H1 (cell line): ENCODE data around the gene RNASE13. TPM values are rescaled to one million over a fixed set of nuclear protein-coding genes. Genes with fewer than 3 reads are reported as not detected.

Source experiments
- CTCF ChIA-PET: fragments of 300-600 bp; sonication (Branson Sonifier 250); formaldehyde crosslinking; loops from one replicate; lab custom pipeline; 2021; ENCODE audit not compliant: partially characterized antibody; lab: Charles Lee
- POLR2A ChIA-PET: fragments of 300-600 bp; sonication (Branson Sonifier 250); formaldehyde crosslinking; loops from one replicate; lab custom pipeline; 2021; ENCODE audit warnings: inconsistent platforms; ENCODE audit not compliant: partially characterized antibody; lab: Charles Lee
- DNase-seq, 2 experiments: peaks; one replicate each; pipeline versions ENCODE4 v3.0.0 to v3.0.0-alpha.2; 2010 to 2022; ENCODE audit warnings: low spot score in 2 of 2, low read depth in 1 of 2, mixed read lengths in 1 of 2
- FAIRE-seq: peaks from 2 replicates; lab custom pipeline; 2011; peaks lifted over from hg19 to GRCh38; lab: Jason Lieb, UNC
- H2AFZ ChIP-seq: 2 replicates; pipeline ENCODE4 v1.8.1; 2012; ENCODE audit warnings: low read length, inconsistent platforms
- H2AK5ac ChIP-seq: 2 replicates; pipeline ENCODE4 v1.6.1; 2013; ENCODE audit warnings: low read depth, low read length
- H2BK120ac ChIP-seq: replicated peaks from 2 replicates; pipeline ENCODE3; 2013; ENCODE audit warnings: low read depth, low read length, inconsistent platforms
- H2BK12ac ChIP-seq: 2 replicates; pipeline ENCODE4 v1.6.1; 2013; ENCODE audit warnings: low read depth, low read length
- H2BK15ac ChIP-seq: 2 replicates; pipeline ENCODE4 v1.6.1; 2013; ENCODE audit warnings: low read length
- H2BK20ac ChIP-seq: 2 replicates; pipeline ENCODE4 v1.6.1; 2013; ENCODE audit warnings: low read length
- H2BK5ac ChIP-seq: 2 replicates; pipeline ENCODE4 v1.6.1; 2013; ENCODE audit warnings: low read depth, low read length
- H3K14ac ChIP-seq: 2 replicates; pipeline ENCODE4 v1.6.1; 2013; ENCODE audit warnings: inconsistent platforms; ENCODE audit not compliant: insufficient read length
- H3K18ac ChIP-seq: 2 replicates; pipeline ENCODE4 v1.6.1; 2013; ENCODE audit warnings: low read length; ENCODE audit errors: extremely low read depth
- H3K23ac ChIP-seq: 2 replicates; pipeline ENCODE4 v1.6.1; 2013; ENCODE audit warnings: inconsistent platforms; ENCODE audit not compliant: insufficient read length
- H3K23me2 ChIP-seq: 2 replicates; pipeline ENCODE4 v1.6.1; 2013; ENCODE audit warnings: low read depth, low read length
- H3K27ac ChIP-seq: 2 replicates; pipeline ENCODE4 v1.6.1; 2011; ENCODE audit warnings: low read depth, low read length, inconsistent platforms
- H3K27me3 ChIP-seq, 4 experiments: replicated peaks in 1 of 4; 1 replicate in 1 of 4; 2 replicates in 3 of 4; pipeline versions ENCODE4 v1.6.1 to v1.8.1; 2011 to 2013; ENCODE audit warnings: low read length in 3 of 4, mild to moderate bottlenecking in 3 of 4, inconsistent platforms in 2 of 4, mixed read lengths in 2 of 4, moderate library complexity in 1 of 4; ENCODE audit not compliant: control insufficient read depth in 3 of 4, insufficient read depth in 3 of 4; ENCODE audit errors: extremely low read depth in 1 of 4
- H3K36me3 ChIP-seq, 4 experiments: 2 replicates each; pipeline versions ENCODE4 v1.6.1 to v1.8.1; 2011 to 2013; ENCODE audit warnings: mild to moderate bottlenecking in 4 of 4, low read length in 3 of 4, moderate library complexity in 2 of 4, control low read depth in 1 of 4, inconsistent platforms in 1 of 4; ENCODE audit not compliant: insufficient read depth in 4 of 4, control insufficient read depth in 2 of 4
- H3K4ac ChIP-seq: replicated peaks from 2 replicates; pipeline ENCODE3; 2013; ENCODE audit warnings: low read length, low read depth, mixed read lengths, inconsistent platforms; ENCODE audit not compliant: insufficient read length
- H3K4me1 ChIP-seq, 4 experiments: replicated peaks in 1 of 4; 1 replicate in 1 of 4; 2 replicates in 3 of 4; pipeline versions ENCODE4 v1.6.1 to v1.8.1; 2011 to 2013; ENCODE audit warnings: low read length in 3 of 4, inconsistent platforms in 2 of 4, mixed read lengths in 1 of 4; ENCODE audit not compliant: insufficient read depth in 4 of 4, control insufficient read depth in 3 of 4
- H3K4me2 ChIP-seq, 2 experiments: 2 replicates each; pipeline versions ENCODE4 v1.6.1 to v1.8.1; 2011 to 2013; ENCODE audit warnings: low read depth in 2 of 2, low read length in 2 of 2, control low read depth in 1 of 2, inconsistent platforms in 1 of 2, mild to moderate bottlenecking in 1 of 2; ENCODE audit not compliant: insufficient read depth in 1 of 2
- H3K4me3 ChIP-seq, 4 experiments: fragments of 200-600, 300-600 bp in 1 of 4; sonication (generic), shearing (Covaris generic), sonication (Bioruptor Twin) in 1 of 4; 2 replicates each; pipeline versions ENCODE4 v1.5.1 to v1.8.1; 2011 to 2016; ENCODE audit warnings: low read length in 4 of 4, low read depth in 3 of 4, control low read depth in 2 of 4, inconsistent platforms in 2 of 4, mild to moderate bottlenecking in 2 of 4, mixed read lengths in 1 of 4, moderate library complexity in 1 of 4; ENCODE audit not compliant: insufficient read depth in 2 of 4; ENCODE audit errors: extremely low read depth in 1 of 4
- H3K56ac ChIP-seq: replicated peaks from 2 replicates; pipeline ENCODE3; 2013; ENCODE audit warnings: low read depth, mild to moderate bottlenecking, mixed read lengths, low read length, inconsistent platforms; ENCODE audit not compliant: insufficient read length
- H3K79me1 ChIP-seq: 2 replicates; pipeline ENCODE4 v1.6.1; 2013; ENCODE audit warnings: low read depth, low read length, control low read depth
- H3K79me2 ChIP-seq, 2 experiments: 2 replicates each; pipeline versions ENCODE4 v1.6.1 to v1.8.1; 2012 to 2013; ENCODE audit warnings: low read length in 2 of 2, mild to moderate bottlenecking in 2 of 2, inconsistent platforms in 1 of 2; ENCODE audit not compliant: insufficient read depth in 2 of 2, control insufficient read depth in 1 of 2
- H3K9ac ChIP-seq, 4 experiments: replicated peaks in 1 of 4; 1 replicate in 1 of 4; 2 replicates in 3 of 4; pipeline versions ENCODE4 v1.6.1 to v1.8.1; 2011 to 2013; ENCODE audit warnings: low read depth in 3 of 4, low read length in 3 of 4, control low read depth in 2 of 4, mild to moderate bottlenecking in 2 of 4, moderate library complexity in 2 of 4, inconsistent platforms in 1 of 4; ENCODE audit errors: extremely low read depth in 1 of 4
- H3K9me3 ChIP-seq, 2 experiments: 2 replicates each; pipeline versions ENCODE4 v1.6.1 to v1.8.1; 2012 to 2013; ENCODE audit warnings: mild to moderate bottlenecking in 2 of 2, moderate library complexity in 2 of 2, control low read depth in 1 of 2, inconsistent platforms in 1 of 2, low read depth in 1 of 2, low read length in 1 of 2, mixed read lengths in 1 of 2; ENCODE audit not compliant: insufficient read depth in 2 of 2
- H4K20me1 ChIP-seq, 2 experiments: replicated peaks in 1 of 2; 2 replicates each; pipeline versions ENCODE3 to v1.8.1; 2011 to 2013; ENCODE audit warnings: inconsistent platforms in 2 of 2, low read length in 2 of 2, mild to moderate bottlenecking in 1 of 2; ENCODE audit not compliant: insufficient read depth in 2 of 2, control insufficient read depth in 1 of 2
- H4K5ac ChIP-seq: 2 replicates; pipeline ENCODE4 v1.6.1; 2013; ENCODE audit warnings: low read length, low read depth, mixed read lengths, inconsistent platforms; ENCODE audit not compliant: insufficient read length
- H4K8ac ChIP-seq: 2 replicates; pipeline ENCODE4 v1.8.0; 2013; ENCODE audit warnings: mild to moderate bottlenecking, moderate library complexity, low read length, inconsistent platforms; ENCODE audit not compliant: insufficient read depth; ENCODE audit errors: extremely low read depth
- H4K91ac ChIP-seq: replicated peaks from 2 replicates; pipeline ENCODE3; 2013; ENCODE audit warnings: low read length, mixed read lengths, inconsistent platforms; ENCODE audit not compliant: insufficient read length
- ATF3 ChIP-seq: IDR thresholded peaks from 2 replicates; pipeline ENCODE4 v1.6.1; 2011; ENCODE audit warnings: low read depth, mild to moderate bottlenecking, low read length; ENCODE audit not compliant: insufficient read depth
- CBX8 ChIP-seq: fragments of 300-800, 300-1000 bp; sonication (generic); IDR thresholded peaks from 2 replicates; pipeline ENCODE4 v1.7.1; 2016; ENCODE audit warnings: low read depth, low read length, borderline replicate concordance
- JUN ChIP-seq: IDR thresholded peaks from 2 replicates; pipeline ENCODE4 v1.6.1; 2011; ENCODE audit warnings: low read depth, mild to moderate bottlenecking, improper control_type of control experiment, low read length
- MAFK ChIP-seq: IDR thresholded peaks from 2 replicates; pipeline ENCODE4 v1.6.1; 2012; ENCODE audit warnings: low read depth, mild to moderate bottlenecking, improper control_type of control experiment, low read length
- POLR2A ChIP-seq, 2 experiments: IDR thresholded peaks; 1 replicate in 1 of 2; 2 replicates in 1 of 2; pipeline ENCODE4 v1.6.1; 2011; ENCODE audit warnings: low read depth in 2 of 2, low read length in 2 of 2, mild to moderate bottlenecking in 2 of 2; ENCODE audit errors: control extremely low read depth in 1 of 2
- RNF2 ChIP-seq: fragments of 200-900, 300-1000 bp; sonication (generic); IDR thresholded peaks from 2 replicates; pipeline ENCODE4 v1.7.1; 2016; ENCODE audit warnings: borderline replicate concordance, low read depth, mild to moderate bottlenecking, antibody characterized with exemption, low read length; ENCODE audit not compliant: poor library complexity, severe bottlenecking; ENCODE audit errors: missing control alignments
- SP2 ChIP-seq: IDR thresholded peaks from 2 replicates; pipeline ENCODE4 v1.6.1; 2012; ENCODE audit warnings: mild to moderate bottlenecking, low read length, inconsistent platforms
- TAF7 ChIP-seq: optimal IDR thresholded peaks from 2 replicates; pipeline ENCODE3; 2011; ENCODE audit warnings: low read depth, mild to moderate bottlenecking, inconsistent platforms, low read length, moderate library complexity, borderline replicate concordance
- YY1 ChIP-seq: IDR thresholded peaks from 2 replicates; pipeline ENCODE4 v1.6.1; 2011; ENCODE audit warnings: low read depth, mild to moderate bottlenecking, low read length
- ZNF274 ChIP-seq: IDR thresholded peaks from 2 replicates; pipeline ENCODE4 v1.7.0; 2012; ENCODE audit warnings: low read length, borderline replicate concordance; ENCODE audit errors: extremely low read depth
- WGBS, 2 experiments: shearing (Covaris generic) in 1 of 2; methylation state at CpG; one replicate each; pipeline versions ENCODE4 v1.1.6 to v1.1.7; 2013 to 2015; ENCODE audit warnings: low lambda C conversion rate in 2 of 2, mixed read lengths in 2 of 2, inconsistent platforms in 1 of 2, low coverage in 1 of 2, missing lambda C conversion rate in 1 of 2; ENCODE audit not compliant: insufficient replicate concordance in 2 of 2, insufficient coverage in 1 of 2, insufficient read length in 1 of 2; ENCODE audit errors: extremely low coverage in 1 of 2, missing lambda C conversion rate in 1 of 2; 5-methylcytosine and 5-hydroxymethylcytosine counted together
- polyA plus RNA-seq, 7 experiments: library from polyadenylated mRNA; depleted of rRNA in 3 of 7; stranded (reverse) in 5 of 7; unstranded in 2 of 7; fragments of >200 nt in 5 of 7; fragments of 200-250 nt in 2 of 7; gene quantifications; 1 replicate in 5 of 7; 2 replicates in 1 of 7; 4 replicates in 1 of 7; pipeline versions ENCODE4 v1.2.1 to v1.2.3, GENCODE V29; 2011 to 2013; ENCODE audit warnings: missing spikeins in 2 of 7, mixed read lengths in 2 of 7
- total RNA-seq: library from RNA; stranded (reverse); fragmentation: NEBNext Ultra II Directional; extraction: Animal tissue kit (Norgen Biotek cat#: 25700); gene quantifications from 2 replicates; pipeline ENCODE4 v1.2.1, GENCODE V29; 2021
- TF ChIP-seq, protein P1 (sequence below), 3 experiments: IDR thresholded peaks; 1 replicate in 2 of 3; 2 replicates in 1 of 3; pipeline versions ENCODE4 v1.5.1 to v1.6.1; 2011; ENCODE audit warnings: low read length in 3 of 3, mild to moderate bottlenecking in 3 of 3, inconsistent platforms in 2 of 3, low read depth in 1 of 3, moderate library complexity in 1 of 3; ENCODE audit not compliant: insufficient read depth in 1 of 3; ENCODE audit errors: control extremely low read depth in 1 of 3

The RNASE13 gene
- total and polyA plus RNA-seq, 2 of the 8 experiments (the other 6 are each of a cell fraction or from before 2014, with no cell fraction given) = not detected

GRCh38 chr14:21037156-21037555, 2.5 kb upstream of the RNASE13 start:
- 86% methylated on average over 3 of the region's 3 CpGs; no CpG with 5 or more reads in 1 of the 2 experiments for WGBS, 2 experiments
- no peak for FAIRE-seq
- POLR2A ChIA-PET = no interaction called here
- TF ChIP-seq JUN (no peak), ZNF274 (no peak), CBX8 (no peak), POLR2A (IDR thresholded peaks at IDR 0.05; ENCODE audit: control extremely low read depth in 1 of 2, low read depth in 2 of 2, low read length in 2 of 2) (no peak), RNF2 (no peak), ATF3 (no peak), MAFK (no peak), SP2 (no peak), TAF7 (no peak), YY1 (no peak)
- TF ChIP-seq, protein P1, sequence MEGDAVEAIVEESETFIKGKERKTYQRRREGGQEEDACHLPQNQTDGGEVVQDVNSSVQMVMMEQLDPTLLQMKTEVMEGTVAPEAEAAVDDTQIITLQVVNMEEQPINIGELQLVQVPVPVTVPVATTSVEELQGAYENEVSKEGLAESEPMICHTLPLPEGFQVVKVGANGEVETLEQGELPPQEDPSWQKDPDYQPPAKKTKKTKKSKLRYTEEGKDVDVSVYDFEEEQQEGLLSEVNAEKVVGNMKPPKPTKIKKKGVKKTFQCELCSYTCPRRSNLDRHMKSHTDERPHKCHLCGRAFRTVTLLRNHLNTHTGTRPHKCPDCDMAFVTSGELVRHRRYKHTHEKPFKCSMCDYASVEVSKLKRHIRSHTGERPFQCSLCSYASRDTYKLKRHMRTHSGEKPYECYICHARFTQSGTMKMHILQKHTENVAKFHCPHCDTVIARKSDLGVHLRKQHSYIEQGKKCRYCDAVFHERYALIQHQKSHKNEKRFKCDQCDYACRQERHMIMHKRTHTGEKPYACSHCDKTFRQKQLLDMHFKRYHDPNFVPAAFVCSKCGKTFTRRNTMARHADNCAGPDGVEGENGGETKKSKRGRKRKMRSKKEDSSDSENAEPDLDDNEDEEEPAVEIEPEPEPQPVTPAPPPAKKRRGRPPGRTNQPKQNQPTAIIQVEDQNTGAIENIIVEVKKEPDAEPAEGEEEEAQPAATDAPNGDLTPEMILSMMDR (IDR thresholded peaks at IDR 0.05; ENCODE audit: control extremely low read depth in 1 of 3, insufficient read depth in 1 of 3, low read depth in 1 of 3, low read length in 3 of 3) = no peak

More at GRCh38 chr14:21037156-21037555, 2.5 kb upstream of the RNASE13 start:
- H3K36me3 ChIP-seq = no peaks in the 10 kb centered on the region
- H3K4ac ChIP-seq = no peak overlapping the region
- no peak overlapping the region for H4K5ac ChIP-seq
- no peaks in the 10 kb centered on the region for H4K20me1 ChIP-seq
- H3K18ac ChIP-seq = no peak overlapping the region
- H3K27me3 ChIP-seq = no peaks in the 10 kb centered on the region
- H3K27ac ChIP-seq = no peak overlapping the region
- H3K4me3 ChIP-seq = no peak overlapping the region
- H2AFZ ChIP-seq = no peak overlapping the region
- no peak overlapping the region for H2BK20ac ChIP-seq
- H2BK12ac ChIP-seq = no peak overlapping the region
- H2AK5ac ChIP-seq = no peak overlapping the region
- no peaks in the 10 kb centered on the region for H3K9me3 ChIP-seq
- H3K23me2 ChIP-seq = peaks cover 2% of the 10 kb centered on the region; the same call in 1 of the 2 replicates
- H2BK120ac ChIP-seq = no peak overlapping the region
- H3K4me2 ChIP-seq = no peak overlapping the region
- H3K79me2 ChIP-seq = no peaks in the 10 kb centered on the region
- CTCF ChIA-PET = interaction anchor here (1.2 to 8.8 kb wide), 3 partner anchors 14 to 66 kb away, joined by 7 to 152 read pairs (median 8); no protein-coding TSS in a partner anchor
- H4K91ac ChIP-seq = no peak overlapping the region
- no peak for DNase-seq
- H3K23ac ChIP-seq = no peak overlapping the region
- peaks cover 8 to 11% (median 10%) of the 10 kb centered on the region in 4 experiments; a peak in 6 of 7 replicates for H3K4me1 ChIP-seq
- H3K56ac ChIP-seq = no peak overlapping the region
- H3K9ac ChIP-seq = no peak overlapping the region
- no peak overlapping the region for H2BK5ac ChIP-seq
- no peak overlapping the region for H2BK15ac ChIP-seq
- H3K14ac ChIP-seq = no peak overlapping the region
- H4K8ac ChIP-seq = no peak overlapping the region
- no peaks in the 10 kb centered on the region for H3K79me1 ChIP-seq
